Stimulated activated CD4-positive, alpha-beta T cell treated with anti-CD3 and anti-CD28 coated beads, Interleukin-1b, Interleukin-23, amount 100 ng/mL, for 1 hour (primary cell): ENCODE results near the gene CHKA.

ENCODE experiments used
- DNase-seq, 2 donors: peaks; one replicate each; pipeline ENCODE4 v3.0.0-alpha.2; 2020; ENCODE audit warnings: low read depth in 2 of 2

CHKA gene

DNA sequence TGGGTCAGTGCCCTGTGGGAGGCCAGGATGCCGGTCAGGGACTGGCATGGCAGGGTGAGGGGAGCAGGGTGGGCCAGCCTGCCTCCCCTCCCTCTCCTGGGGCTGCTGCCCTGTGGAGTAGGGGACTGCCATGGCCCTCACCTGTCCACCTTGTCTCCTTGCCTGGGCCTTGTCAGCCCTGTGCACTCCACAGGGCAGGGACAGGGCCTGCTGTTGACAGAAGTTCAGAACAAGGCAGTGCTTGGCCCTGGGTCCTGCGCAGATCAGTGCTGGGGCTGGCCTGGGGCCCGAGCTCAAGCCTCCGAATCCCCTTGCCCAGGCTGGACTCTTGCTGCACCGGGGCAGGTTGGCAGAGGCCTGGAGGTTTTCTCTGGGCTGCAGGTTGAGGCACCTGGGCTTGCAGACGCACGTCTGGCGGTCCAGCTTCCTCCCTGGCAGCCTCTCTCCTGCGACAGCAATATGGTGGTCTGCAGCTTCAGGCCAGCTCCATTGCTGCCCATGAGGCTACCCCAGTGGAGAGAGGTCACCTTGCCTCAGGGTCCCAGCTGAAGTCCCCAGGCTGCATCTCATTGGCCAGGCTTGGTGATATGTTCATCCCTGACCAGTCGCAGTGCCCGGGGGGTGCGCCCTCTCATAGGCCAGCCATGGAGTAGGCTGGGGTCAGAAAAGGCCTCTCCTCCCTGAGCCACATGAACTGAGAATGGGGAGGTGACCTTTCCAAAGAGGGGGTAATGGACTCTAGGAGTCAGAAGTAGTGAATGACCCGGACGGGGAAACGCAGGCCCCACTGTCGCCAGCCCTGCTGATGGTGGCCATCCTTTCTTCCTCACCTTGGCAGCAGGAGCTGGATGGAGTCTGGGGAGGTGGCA lies 21.5 kb upstream of the CHKA start:
- no peak for DNase-seq

GRCh38 chr11:68142028-68142412 lies 20.8 kb upstream of the CHKA start:
- no peak for DNase-seq

DNA sequence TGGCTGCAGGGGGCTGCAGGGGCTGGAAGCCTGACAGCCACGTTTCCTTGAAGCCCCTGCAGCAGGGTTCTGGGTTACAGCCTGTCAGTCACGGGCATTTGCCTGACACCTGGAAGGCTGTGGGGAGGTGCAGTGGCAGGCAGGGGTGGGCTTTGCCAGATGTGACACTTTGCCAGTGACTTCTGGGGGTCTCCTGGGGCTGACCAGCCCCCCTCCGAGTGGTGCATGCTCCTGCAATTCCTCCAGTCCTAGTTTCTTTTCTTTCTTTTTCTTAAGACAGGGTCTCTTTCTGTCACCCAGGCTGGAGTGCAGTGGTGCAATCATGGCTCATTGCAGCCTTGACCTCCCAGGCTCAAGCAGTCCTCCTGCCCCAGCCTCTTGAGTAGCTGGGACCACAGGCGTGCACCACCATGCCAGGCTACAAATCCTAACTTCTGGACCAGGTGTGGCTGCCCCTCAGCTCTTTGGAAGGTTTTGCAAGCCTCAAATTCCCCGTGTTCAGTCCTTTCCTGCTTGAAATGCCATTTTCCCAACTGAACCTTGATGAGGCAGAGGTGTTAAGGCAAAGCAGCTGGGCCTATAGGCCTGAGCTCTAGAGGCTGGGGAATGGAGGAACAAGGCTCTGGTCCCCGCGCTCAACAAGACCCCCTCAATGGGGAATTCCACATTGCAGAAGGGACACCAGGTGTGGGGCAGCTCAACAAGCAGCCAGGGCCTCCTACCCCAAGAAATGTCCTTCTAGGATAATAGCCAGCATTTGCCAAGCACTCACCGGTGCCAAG lies 20.2 kb upstream of the CHKA start:
- no peak for DNase-seq

GRCh38 chr11:68140496-68141245 lies 19.5 kb upstream of the CHKA start:
- no peak for DNase-seq

GRCh38 chr11:68138237-68138636 lies 17.0 kb upstream of the CHKA start:
- DNase-seq: no peak

GRCh38 chr11:68137833-68138232 lies 16.6 kb upstream of the CHKA start:
- no peak for DNase-seq

DNA sequence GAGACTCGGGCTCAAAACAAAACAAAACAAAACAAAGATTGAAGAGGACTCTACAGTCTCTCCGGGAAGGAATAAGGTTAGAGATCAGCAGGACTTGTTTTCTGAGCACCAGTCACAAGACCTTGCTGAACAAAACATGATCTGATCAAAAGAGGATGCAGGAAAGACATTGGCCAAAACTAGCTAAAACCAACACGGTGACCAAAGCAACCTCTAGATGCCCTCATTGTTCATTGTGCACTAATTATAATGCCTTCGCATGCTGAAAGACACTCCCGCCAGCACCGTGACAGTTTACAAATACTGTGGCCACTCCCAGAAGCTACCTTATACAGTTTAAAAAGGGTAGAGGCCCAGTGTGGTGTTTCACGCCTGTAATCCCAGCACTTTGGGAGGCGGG lies 15.7 kb upstream of the CHKA start:
- DNase-seq: no peak

DNA sequence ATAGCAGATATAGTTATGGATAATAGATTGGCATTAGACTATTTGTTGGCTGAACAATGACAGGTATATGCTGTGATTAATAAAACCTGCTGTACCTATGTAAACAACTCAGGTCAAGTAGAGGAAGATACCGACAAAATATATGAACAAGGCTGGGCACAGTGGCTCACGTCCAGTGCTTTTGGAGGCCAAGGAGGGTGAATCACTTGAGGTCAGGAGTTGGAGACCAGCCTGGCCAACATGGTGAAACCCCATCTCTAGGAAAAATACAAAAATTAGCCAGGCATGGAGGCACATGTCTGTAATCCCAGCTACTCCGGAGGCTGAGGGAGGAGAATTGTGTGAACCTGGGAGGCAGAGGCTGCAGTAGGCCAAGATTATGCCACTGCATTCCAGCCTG lies 14.0 kb upstream of the CHKA start:
- DNase-seq: no peak

DNA sequence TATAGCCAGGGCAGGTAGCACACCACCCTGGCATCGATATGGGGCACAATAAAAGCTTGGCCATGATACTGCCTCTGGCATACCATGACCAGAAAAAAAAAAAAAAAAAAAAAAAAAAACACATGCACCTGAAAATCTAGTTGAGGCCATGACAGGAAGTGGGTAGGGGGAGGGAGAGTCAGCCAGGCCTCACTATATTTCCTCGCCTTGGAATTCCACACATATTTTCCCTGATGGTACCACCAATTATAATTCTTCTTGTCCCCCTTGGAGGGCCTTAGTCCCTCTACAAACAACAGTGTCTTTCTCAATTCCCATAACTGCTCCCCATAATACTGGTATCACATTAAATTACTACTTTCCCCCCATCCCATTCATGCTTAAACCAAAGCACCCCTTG lies 12.6 kb upstream of the CHKA start:
- DNase-seq: no peak

DNA sequence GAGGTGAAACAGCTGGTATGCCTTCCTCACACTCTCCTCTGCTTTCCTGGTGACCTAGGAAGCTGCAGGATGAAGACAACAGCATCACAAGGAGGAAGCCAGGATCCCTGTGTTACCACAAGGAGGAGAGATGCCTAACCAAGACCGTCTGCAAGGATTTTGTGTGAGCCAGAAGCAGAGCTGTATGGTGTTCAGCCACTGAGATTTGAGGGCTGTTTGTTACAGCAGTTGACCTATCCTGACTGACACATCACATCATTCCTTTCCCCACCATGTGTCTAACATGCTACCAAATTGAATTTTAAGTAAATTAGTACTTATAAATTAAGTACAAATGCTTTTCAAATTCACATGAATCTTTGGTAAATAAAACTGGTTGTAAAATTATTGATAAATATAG lies 8.9 kb upstream of the CHKA start:
- no peak for DNase-seq

GRCh38 chr11:68128682-68129327 lies 7.6 kb upstream of the CHKA start:
- DNase-seq: no peak

GRCh38 chr11:68127714-68128681 lies 6.8 kb upstream of the CHKA start:
- no peak for DNase-seq

GRCh38 chr11:68125164-68125563 lies 4.0 kb upstream of the CHKA start:
- no peak for DNase-seq

- DNase-seq: no peak
These were observed 1.9 kb upstream of the CHKA start for GRCh38 chr11:68122936-68123539.

- no peak for DNase-seq
These were observed 718 bp downstream of the CHKA start for GRCh38 chr11:68120273-68121066.

DNA sequence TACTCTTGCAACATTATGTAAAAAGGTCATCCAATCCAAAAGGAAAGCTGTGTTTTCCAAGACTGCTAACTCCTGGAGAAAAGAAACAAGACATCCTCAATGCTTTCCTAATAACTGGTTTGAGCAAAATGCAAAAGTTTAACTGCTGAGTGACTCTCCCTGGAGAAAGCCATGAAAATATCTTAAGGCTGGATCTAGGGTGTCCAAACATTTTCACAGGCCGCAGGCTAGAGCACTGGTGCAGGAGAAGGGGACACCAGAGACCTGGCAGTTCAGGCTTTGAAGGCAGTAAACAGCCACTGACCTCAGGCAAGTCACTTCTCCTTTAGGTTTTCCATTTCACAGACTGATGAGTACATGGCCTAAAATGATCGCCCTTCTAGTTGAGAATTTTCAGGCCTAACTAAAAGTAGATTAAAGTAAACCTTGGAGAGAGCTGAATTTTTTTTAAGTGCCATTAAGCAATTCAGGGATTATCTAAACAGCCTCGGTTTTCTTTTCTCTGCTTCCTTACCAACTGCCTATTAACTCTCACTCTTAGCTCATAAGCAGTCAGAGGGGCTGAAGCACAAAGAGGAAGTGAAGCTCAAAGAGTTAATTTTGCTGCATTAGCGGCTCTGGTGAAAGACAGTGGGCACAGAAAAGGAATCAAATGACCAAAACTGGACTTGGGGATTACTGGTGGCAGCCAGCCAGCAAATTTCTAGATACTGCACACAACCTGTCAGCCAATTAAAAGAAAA lies 2.3 kb downstream of the CHKA start:
- DNase-seq: no peak

GRCh38 chr11:68117853-68118470 lies 3.2 kb downstream of the CHKA start:
- DNase-seq: no peak

GRCh38 chr11:68116974-68117373 lies 4.2 kb downstream of the CHKA start:
- no peak for DNase-seq
